ENCODE data around the gene CHD2. TPM values are rescaled to one million over a fixed set of nuclear protein-coding genes. Genes with fewer than 3 reads are reported as not detected.
"Not testable (repeated sequence)": the region's sequence is repeated elsewhere in the genome, so short reads cannot be mapped to it uniquely, and the experiment has no call there.

The CHD2 gene
- polyA plus RNA-seq, 4 donors, result 29.2 to 75.5 (median 32.2) TPM

DNA sequence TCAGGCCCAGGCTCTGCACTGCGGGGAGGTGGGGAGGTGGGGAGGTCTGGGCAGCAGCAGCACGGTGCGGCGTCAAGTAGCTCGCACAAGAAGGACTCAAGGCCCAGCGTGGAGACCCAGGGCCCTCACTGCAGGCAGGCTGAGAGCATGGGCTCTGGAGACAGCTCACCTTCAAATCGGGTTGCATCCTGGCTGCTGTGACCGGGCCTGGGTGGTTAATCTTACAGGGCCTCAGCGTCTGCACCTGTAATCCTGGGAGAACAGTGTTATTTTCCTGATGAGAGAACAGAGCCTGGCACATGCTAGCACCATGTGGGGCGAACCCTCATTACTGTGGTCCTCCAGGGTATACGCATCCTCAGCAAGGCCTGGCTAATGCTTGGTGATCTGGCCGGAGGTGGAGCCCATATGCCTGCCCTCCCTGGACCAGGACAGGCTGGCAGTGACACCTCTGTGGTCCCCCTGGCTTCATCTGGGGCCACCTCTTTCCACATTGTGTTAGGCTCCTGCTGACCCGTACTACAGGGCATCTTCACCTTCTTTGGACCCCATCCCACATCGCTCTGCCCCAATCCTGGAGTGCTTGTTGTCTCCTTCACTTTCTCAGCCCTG lies 133.4 kb downstream of the CHD2 start:
- FAIRE-seq, result no peak

GRCh38 chr15:93034512-93034911 lies 134.4 kb downstream of the CHD2 start:
- Histone ChIP-seq H3K27ac (ENCODE audit: low read depth in 1 of 3, low read length in 2 of 3) (no peak overlapping the region), H3K4me1 (ENCODE audit: control insufficient read depth in 3 of 3, insufficient read depth in 2 of 3, low read depth in 1 of 3, low read length in 2 of 3) (peaks cover 0 to 4% (median 0%) of the 10 kb centered on the region in 3 donors), H3K9me3 (ENCODE audit: control insufficient read depth in 2 of 2, insufficient read depth in 1 of 2, low read depth in 1 of 2, low read length in 1 of 2) (no peaks in the 10 kb centered on the region), H3K36me3 (ENCODE audit: control insufficient read depth in 3 of 3, insufficient read depth in 2 of 3, low read depth in 1 of 3, low read length in 3 of 3) (no peaks in the 10 kb centered on the region), H3K4me3 (ENCODE audit: low read depth in 1 of 3, low read length in 3 of 3) (no peak overlapping the region), H3K27me3 (ENCODE audit: control insufficient read depth in 3 of 3, insufficient read depth in 3 of 3, low read length in 3 of 3) (no peaks in the 10 kb centered on the region)
- no peak for FAIRE-seq
- 76 to 80% (median 77%) methylated on average over 7 of the region's 7 CpGs for WGBS, 3 donors
- no peak for DNase-seq

More for the DNA sequence above, 133.4 kb downstream of the CHD2 start:
- WGBS, 3 donors, result 84 to 93% (median 89%) methylated on average over 14 of the region's 14 CpGs
- Histone ChIP-seq H3K9me3 (ENCODE audit: control insufficient read depth in 2 of 2, insufficient read depth in 1 of 2, low read depth in 1 of 2, low read length in 1 of 2) (no peaks in the 10 kb centered on the region), H3K4me1 (ENCODE audit: control insufficient read depth in 3 of 3, insufficient read depth in 2 of 3, low read depth in 1 of 3, low read length in 2 of 3) (peaks cover 0 to 4% (median 0%) of the 10 kb centered on the region in 3 donors), H3K36me3 (ENCODE audit: control insufficient read depth in 3 of 3, insufficient read depth in 2 of 3, low read depth in 1 of 3, low read length in 3 of 3) (peaks cover 0 to 6% (median 0%) of the 10 kb centered on the region in 3 donors), H3K4me3 (ENCODE audit: low read depth in 1 of 3, low read length in 3 of 3) (no peak overlapping the region), H3K27me3 (ENCODE audit: control insufficient read depth in 3 of 3, insufficient read depth in 3 of 3, low read length in 3 of 3) (no peaks in the 10 kb centered on the region), H3K27ac (ENCODE audit: low read depth in 1 of 3, low read length in 2 of 3) (no peak overlapping the region)
- DNase-seq, result no peak

- H3K4me1 ChIP-seq (ENCODE audit: control insufficient read depth in 3 of 3, insufficient read depth in 2 of 3, low read depth in 1 of 3, low read length in 2 of 3), result no peaks in the 10 kb centered on the region
- no peaks in the 10 kb centered on the region for H3K36me3 ChIP-seq (ENCODE audit: control insufficient read depth in 3 of 3, insufficient read depth in 2 of 3, low read depth in 1 of 3, low read length in 3 of 3)
- 81 to 84% (median 83%) methylated on average over 18 of the region's 18 CpGs for WGBS, 3 donors
- no peak overlapping the region for H3K27ac ChIP-seq (ENCODE audit: low read depth in 1 of 3, low read length in 2 of 3)
- H3K4me3 ChIP-seq (ENCODE audit: low read depth in 1 of 3, low read length in 3 of 3), result no peak overlapping the region
- DNase-seq (no peak), FAIRE-seq (no peak)
- no peaks in the 10 kb centered on the region for H3K9me3 ChIP-seq (ENCODE audit: control insufficient read depth in 2 of 2, insufficient read depth in 1 of 2, low read depth in 1 of 2, low read length in 1 of 2)
- no peaks in the 10 kb centered on the region for H3K27me3 ChIP-seq (ENCODE audit: control insufficient read depth in 3 of 3, insufficient read depth in 3 of 3, low read length in 3 of 3)
Observed at GRCh38 chr15:93035092-93035915, 135.2 kb downstream of the CHD2 start.

- H3K27me3 ChIP-seq (ENCODE audit: control insufficient read depth in 3 of 3, insufficient read depth in 3 of 3, low read length in 3 of 3), result no peaks in the 10 kb centered on the region
- H3K4me3 ChIP-seq (ENCODE audit: low read depth in 1 of 3, low read length in 3 of 3), result no peak overlapping the region
- 43 to 59% (median 43%) methylated on average over 32 of the region's 32 CpGs for WGBS, 3 donors
- H3K4me1 ChIP-seq (ENCODE audit: control insufficient read depth in 3 of 3, insufficient read depth in 2 of 3, low read depth in 1 of 3, low read length in 2 of 3), result no peaks in the 10 kb centered on the region
- no peaks in the 10 kb centered on the region for H3K36me3 ChIP-seq (ENCODE audit: control insufficient read depth in 3 of 3, insufficient read depth in 2 of 3, low read depth in 1 of 3, low read length in 3 of 3)
- FAIRE-seq (no peak), DNase-seq (peak; percentile 32 to 37)
- no peak overlapping the region for H3K27ac ChIP-seq (ENCODE audit: low read depth in 1 of 3, low read length in 2 of 3)
- no peaks in the 10 kb centered on the region for H3K9me3 ChIP-seq (ENCODE audit: control insufficient read depth in 2 of 2, insufficient read depth in 1 of 2, low read depth in 1 of 2, low read length in 1 of 2)
Observed at GRCh38 chr15:93035953-93036810, 136.1 kb downstream of the CHD2 start.

- Histone ChIP-seq H3K36me3 (ENCODE audit: control insufficient read depth in 3 of 3, insufficient read depth in 2 of 3, low read depth in 1 of 3, low read length in 3 of 3) (no peaks in the 10 kb centered on the region), H3K4me1 (ENCODE audit: control insufficient read depth in 3 of 3, insufficient read depth in 2 of 3, low read depth in 1 of 3, low read length in 2 of 3) (no peaks in the 10 kb centered on the region), H3K4me3 (ENCODE audit: low read depth in 1 of 3, low read length in 3 of 3) (no peak overlapping the region), H3K27me3 (ENCODE audit: control insufficient read depth in 3 of 3, insufficient read depth in 3 of 3, low read length in 3 of 3) (no peaks in the 10 kb centered on the region), H3K9me3 (ENCODE audit: control insufficient read depth in 2 of 2, insufficient read depth in 1 of 2, low read depth in 1 of 2, low read length in 1 of 2) (no peaks in the 10 kb centered on the region), H3K27ac (ENCODE audit: low read depth in 1 of 3, low read length in 2 of 3) (no peak overlapping the region)
- FAIRE-seq (no peak), DNase-seq (peak in 1 of 2 donors; percentile 15)
- 66 to 75% (median 73%) methylated on average over 28 to 29 of the region's 29 CpGs for WGBS, 3 donors
Observed at GRCh38 chr15:93036951-93037819, 137.1 kb downstream of the CHD2 start.

- H3K4me3 ChIP-seq (ENCODE audit: low read depth in 1 of 3, low read length in 3 of 3), result no peak overlapping the region
- H3K9me3 ChIP-seq (ENCODE audit: control insufficient read depth in 2 of 2, insufficient read depth in 1 of 2, low read depth in 1 of 2, low read length in 1 of 2), result no peaks in the 10 kb centered on the region
- H3K27me3 ChIP-seq (ENCODE audit: control insufficient read depth in 3 of 3, insufficient read depth in 3 of 3, low read length in 3 of 3), result no peaks in the 10 kb centered on the region
- WGBS, 3 donors, result 80 to 84% (median 82%) methylated on average over 19 to 20 of the region's 20 CpGs
- DNase-seq (no peak), FAIRE-seq (no peak)
- no peaks in the 10 kb centered on the region for H3K36me3 ChIP-seq (ENCODE audit: control insufficient read depth in 3 of 3, insufficient read depth in 2 of 3, low read depth in 1 of 3, low read length in 3 of 3)
- no peak overlapping the region for H3K27ac ChIP-seq (ENCODE audit: low read depth in 1 of 3, low read length in 2 of 3)
- no peaks in the 10 kb centered on the region for H3K4me1 ChIP-seq (ENCODE audit: control insufficient read depth in 3 of 3, insufficient read depth in 2 of 3, low read depth in 1 of 3, low read length in 2 of 3)
Observed at GRCh38 chr15:93037820-93038705, 137.9 kb downstream of the CHD2 start.

DNA sequence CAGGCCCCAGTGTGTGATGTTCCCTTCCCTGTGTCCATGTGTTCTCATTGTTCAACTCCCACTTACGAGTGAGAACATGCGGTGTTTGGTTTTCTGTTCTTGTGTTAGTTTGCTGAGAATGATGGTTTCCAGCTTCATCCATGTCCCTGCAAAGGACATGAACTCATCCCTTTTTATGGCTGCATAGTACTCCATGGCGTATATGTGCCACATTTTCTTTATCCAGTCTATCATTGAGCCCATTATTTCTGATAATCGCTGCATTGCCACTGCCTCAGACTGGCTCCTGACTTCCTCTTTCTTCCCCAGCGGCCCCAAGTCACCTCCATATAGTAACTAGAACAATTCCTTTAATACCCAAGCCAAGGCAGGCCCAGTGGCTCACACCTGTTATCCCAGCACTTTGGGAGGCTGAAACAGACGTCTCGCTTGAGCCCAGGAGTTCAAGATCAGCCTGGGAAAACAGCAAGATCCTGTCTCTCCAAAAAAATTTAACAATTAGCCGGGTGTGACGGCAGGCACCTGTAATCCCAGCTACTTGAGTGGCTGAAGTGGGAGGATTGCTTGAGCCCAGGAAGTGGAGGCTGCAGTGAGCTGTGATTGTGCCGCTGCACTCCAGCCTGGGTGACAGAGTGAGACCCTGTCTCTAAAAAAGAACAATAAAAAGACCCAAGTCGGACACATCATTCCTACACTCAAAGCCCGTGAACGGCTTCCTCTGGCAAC lies 139.6 kb downstream of the CHD2 start:
- WGBS, 3 donors, result 85 to 88% (median 86%) methylated on average over 12 to 13 of the region's 13 CpGs
- H3K9me3 ChIP-seq (ENCODE audit: control insufficient read depth in 2 of 2, insufficient read depth in 1 of 2, low read depth in 1 of 2, low read length in 1 of 2); H3K4me1 ChIP-seq (ENCODE audit: control insufficient read depth in 3 of 3, insufficient read depth in 2 of 3, low read depth in 1 of 3, low read length in 2 of 3); DNase-seq; H3K36me3 ChIP-seq (ENCODE audit: control insufficient read depth in 3 of 3, insufficient read depth in 2 of 3, low read depth in 1 of 3, low read length in 3 of 3); H3K4me3 ChIP-seq (ENCODE audit: low read depth in 1 of 3, low read length in 3 of 3); H3K27me3 ChIP-seq (ENCODE audit: control insufficient read depth in 3 of 3, insufficient read depth in 3 of 3, low read length in 3 of 3); H3K27ac ChIP-seq (ENCODE audit: low read depth in 1 of 3, low read length in 2 of 3); FAIRE-seq: not testable (repeated sequence)
